Uterus (tissue), 2 donors: ENCODE measurements around the gene PLCG2.

ENCODE experiments used
- CTCF ChIP-seq, 4 experiments: fragments of 200-600 bp in 2 of 4; fragments of 450-650 bp in 2 of 4; sonication (generic) in 2 of 4; IDR thresholded peaks; one replicate each; pipeline ENCODE4 v1.5.1; 2016 to 2019; ENCODE audit warnings: antibody characterized with exemption in 4 of 4, mild to moderate bottlenecking in 2 of 4, moderate library complexity in 1 of 4
- POLR2A ChIP-seq, 2 donors: fragments of 450-650 bp; IDR thresholded peaks; one replicate each; pipeline ENCODE4 v1.6.1; 2016; ENCODE audit warnings: antibody characterized with exemption in 2 of 2, mild to moderate bottlenecking in 1 of 2, moderate library complexity in 1 of 2

DNA sequence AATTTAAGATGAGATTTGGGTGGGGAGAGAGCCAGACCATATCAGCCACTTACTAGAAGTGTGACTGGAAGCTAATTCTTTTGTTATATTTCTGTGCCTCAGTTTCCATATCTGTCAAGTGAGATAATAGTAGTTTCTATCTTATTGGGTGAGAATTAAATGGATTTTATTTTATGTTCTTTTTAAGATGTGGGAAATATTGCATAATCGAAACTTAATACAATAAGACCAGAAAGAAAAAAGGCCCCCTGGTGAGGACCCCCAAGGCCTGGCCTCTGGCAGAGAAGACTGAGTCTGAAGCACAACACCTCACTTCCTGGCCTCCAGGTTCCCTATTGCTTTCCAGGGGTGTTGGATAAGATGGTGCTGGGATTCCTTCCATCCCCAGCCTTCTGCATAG, 13.7 kb downstream of the PLCG2 start:
- no peak for TF ChIP-seq CTCF (IDR thresholded peaks at IDR 0.05)
- no peak for TF ChIP-seq POLR2A (IDR thresholded peaks at IDR 0.05)
